Measurements from ENCODE around the gene HOXA3.

Gene HOXA3

DNA sequence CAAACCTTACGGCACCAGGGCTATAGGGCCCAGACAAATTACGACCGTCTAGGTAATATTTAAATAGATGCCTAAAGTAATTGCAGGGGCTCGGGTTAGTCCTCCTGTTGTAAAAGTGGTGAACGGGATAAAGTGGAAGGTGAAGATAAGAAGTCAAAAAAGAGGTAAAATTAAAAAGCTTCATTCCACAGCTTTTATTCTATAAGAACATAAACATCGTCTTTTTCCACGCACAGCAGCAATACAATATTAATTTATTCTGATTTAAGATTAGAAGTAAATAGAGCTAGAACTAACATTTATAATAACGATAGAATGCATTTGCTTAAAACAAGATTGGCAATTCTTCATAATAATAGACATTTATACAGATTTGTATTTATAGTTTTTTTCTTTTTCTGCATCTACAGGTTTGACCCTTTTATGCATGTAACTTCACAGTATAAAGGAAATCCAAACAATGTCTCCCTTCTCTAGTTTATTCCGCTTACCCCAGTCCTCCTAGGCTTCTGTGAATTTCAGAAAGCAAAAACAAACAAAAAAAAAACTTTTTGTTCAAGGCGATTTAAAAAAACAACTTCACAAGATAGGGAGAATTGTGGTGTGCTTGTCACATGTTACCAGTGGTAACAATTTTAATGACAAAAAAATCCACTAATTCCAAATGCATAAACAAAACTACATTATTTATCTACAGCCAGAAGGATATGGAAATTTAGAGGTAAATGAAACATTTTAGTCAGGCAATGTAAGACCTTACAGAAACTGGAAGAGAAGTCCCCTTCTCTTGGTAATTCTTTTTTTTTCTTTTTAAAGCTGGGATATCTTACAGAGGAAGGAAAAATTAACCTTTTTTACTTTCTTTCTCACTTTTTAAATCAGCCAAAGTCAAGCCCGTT, 18.3 kb upstream of the HOXA3 start:
- peak overlapping the region; percentile 54 for H3K4me3 ChIP-seq (ENCODE audit: severe bottlenecking)
- no peak for ATAC-seq (ENCODE audit: low read depth)

DNA sequence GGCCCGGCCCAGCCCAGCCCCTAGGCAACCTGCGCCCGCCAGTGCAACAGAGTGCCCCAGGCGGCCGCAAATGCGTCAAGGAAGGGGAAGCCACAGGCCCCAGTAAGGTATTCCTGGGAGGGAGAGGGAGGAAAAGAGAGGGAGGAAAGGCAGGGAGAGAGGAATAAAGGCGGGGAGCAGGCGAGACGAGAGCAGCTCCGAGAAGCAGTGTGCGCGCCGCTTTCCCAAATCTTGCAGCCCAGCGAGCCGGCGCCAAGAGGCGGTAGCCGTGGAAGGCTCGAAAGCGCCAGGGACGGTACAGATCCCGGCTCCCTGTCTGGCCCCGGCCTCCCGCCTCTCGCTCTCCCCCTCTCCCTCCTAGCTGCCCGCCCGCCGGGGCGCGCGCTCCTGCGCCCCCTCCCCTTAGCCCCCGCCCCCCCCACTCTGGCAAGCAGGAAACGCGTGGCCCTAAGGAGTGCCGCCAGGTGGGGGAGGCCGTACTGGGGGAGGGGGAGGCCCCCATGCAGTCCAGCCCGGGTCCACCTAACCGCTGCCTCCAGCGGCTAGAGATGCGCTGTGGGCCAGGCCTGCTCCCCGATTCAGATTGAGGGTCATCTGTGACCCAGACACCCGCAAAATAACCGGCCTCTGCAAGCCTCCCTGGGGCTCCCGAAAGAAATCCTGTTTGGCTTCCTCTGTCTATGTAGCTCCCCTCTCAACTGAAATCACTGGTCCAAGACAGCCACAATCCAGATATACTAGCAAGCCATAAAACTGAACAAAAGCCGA, 17.5 kb upstream of the HOXA3 start:
- no peaks in the 10 kb centered on the region for H3K27me3 ChIP-seq (ENCODE audit: insufficient read depth, poor library complexity, severe bottlenecking)
- DNase-seq (ENCODE audit: low spot score) = peak; percentile 73
- H3K27ac ChIP-seq (ENCODE audit: poor library complexity, severe bottlenecking) = peak overlapping the region; percentile 93
- peak overlapping the region; percentile 54 for H3K4me3 ChIP-seq (ENCODE audit: severe bottlenecking)
- peaks cover 6% of the 10 kb centered on the region; the same call in 1 of the 2 replicates for H3K36me3 ChIP-seq (ENCODE audit: low read depth)
- ATAC-seq (ENCODE audit: low read depth) = peak; percentile 3
- H3K9me3 ChIP-seq (ENCODE audit: severe bottlenecking) = no peaks in the 10 kb centered on the region
- peaks cover 7% of the 10 kb centered on the region for H3K4me1 ChIP-seq (ENCODE audit: insufficient read depth, poor library complexity, severe bottlenecking)
- TF ChIP-seq, protein P1, sequence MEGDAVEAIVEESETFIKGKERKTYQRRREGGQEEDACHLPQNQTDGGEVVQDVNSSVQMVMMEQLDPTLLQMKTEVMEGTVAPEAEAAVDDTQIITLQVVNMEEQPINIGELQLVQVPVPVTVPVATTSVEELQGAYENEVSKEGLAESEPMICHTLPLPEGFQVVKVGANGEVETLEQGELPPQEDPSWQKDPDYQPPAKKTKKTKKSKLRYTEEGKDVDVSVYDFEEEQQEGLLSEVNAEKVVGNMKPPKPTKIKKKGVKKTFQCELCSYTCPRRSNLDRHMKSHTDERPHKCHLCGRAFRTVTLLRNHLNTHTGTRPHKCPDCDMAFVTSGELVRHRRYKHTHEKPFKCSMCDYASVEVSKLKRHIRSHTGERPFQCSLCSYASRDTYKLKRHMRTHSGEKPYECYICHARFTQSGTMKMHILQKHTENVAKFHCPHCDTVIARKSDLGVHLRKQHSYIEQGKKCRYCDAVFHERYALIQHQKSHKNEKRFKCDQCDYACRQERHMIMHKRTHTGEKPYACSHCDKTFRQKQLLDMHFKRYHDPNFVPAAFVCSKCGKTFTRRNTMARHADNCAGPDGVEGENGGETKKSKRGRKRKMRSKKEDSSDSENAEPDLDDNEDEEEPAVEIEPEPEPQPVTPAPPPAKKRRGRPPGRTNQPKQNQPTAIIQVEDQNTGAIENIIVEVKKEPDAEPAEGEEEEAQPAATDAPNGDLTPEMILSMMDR (IDR thresholded peaks at IDR 0.05; ENCODE audit: poor library complexity, severe bottlenecking) = no peak

More for the DNA sequence above, 18.3 kb upstream of the HOXA3 start:
- peak overlapping the region; percentile 93 for H3K27ac ChIP-seq (ENCODE audit: poor library complexity, severe bottlenecking)
- H3K27me3 ChIP-seq (ENCODE audit: insufficient read depth, poor library complexity, severe bottlenecking) = no peaks in the 10 kb centered on the region
- H3K36me3 ChIP-seq (ENCODE audit: low read depth) = peaks cover 6% of the 10 kb centered on the region; the same call in 1 of the 2 replicates
- no peak for DNase-seq (ENCODE audit: low spot score)
- TF ChIP-seq, protein P1 (IDR thresholded peaks at IDR 0.05; ENCODE audit: poor library complexity, severe bottlenecking) = no peak
- no peaks in the 10 kb centered on the region for H3K9me3 ChIP-seq (ENCODE audit: severe bottlenecking)
- H3K4me1 ChIP-seq (ENCODE audit: insufficient read depth, poor library complexity, severe bottlenecking) = peaks cover 13% of the 10 kb centered on the region

DNA sequence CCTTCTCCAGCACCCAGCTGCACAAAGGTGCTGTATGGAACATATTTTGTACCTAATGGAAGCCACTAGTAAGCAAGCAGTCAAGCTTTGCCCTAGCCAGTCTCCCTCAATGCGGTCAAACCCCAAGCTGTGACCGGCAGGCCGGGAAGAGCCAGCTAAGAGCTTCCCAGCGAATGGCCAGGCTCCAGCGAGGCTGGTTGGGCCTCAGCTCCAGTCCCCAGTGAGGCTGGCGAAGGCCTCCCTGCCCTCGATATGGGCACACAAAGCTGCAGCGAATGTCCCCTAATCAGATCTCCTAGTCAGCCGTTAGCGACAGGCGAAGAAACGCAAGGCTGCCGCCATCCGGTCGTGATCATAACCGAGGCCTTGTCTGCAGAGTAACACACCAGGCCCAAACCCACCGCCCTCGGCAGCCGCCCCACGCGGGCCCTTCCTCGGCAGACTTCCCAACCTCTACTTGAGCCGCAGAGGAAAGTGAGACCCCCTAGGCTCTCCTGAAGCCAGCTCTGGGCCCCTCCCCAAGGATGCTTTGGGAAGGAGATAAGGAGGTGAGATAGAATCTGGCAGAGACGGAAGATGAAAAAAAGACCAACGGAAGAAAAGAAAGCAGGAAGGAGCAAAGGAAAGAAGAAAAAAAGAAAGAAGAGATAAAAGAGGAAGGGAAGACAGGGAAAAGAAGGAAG, 16.0 kb upstream of the HOXA3 start:
- Histone ChIP-seq H3K27ac (ENCODE audit: poor library complexity, severe bottlenecking) (peak overlapping the region; percentile 93), H3K36me3 (ENCODE audit: low read depth) (peaks cover 14% of the 10 kb centered on the region), H3K9me3 (ENCODE audit: severe bottlenecking) (no peaks in the 10 kb centered on the region), H3K4me1 (ENCODE audit: insufficient read depth, poor library complexity, severe bottlenecking) (peaks cover 5% of the 10 kb centered on the region), H3K27me3 (ENCODE audit: insufficient read depth, poor library complexity, severe bottlenecking) (no peaks in the 10 kb centered on the region), H3K4me3 (ENCODE audit: severe bottlenecking) (peak overlapping the region; percentile 54)
- TF ChIP-seq, protein P1 (IDR thresholded peaks at IDR 0.05; ENCODE audit: poor library complexity, severe bottlenecking) = peak; percentile 27
- DNase-seq (ENCODE audit: low spot score) (no peak), ATAC-seq (ENCODE audit: low read depth) (no peak)

DNA sequence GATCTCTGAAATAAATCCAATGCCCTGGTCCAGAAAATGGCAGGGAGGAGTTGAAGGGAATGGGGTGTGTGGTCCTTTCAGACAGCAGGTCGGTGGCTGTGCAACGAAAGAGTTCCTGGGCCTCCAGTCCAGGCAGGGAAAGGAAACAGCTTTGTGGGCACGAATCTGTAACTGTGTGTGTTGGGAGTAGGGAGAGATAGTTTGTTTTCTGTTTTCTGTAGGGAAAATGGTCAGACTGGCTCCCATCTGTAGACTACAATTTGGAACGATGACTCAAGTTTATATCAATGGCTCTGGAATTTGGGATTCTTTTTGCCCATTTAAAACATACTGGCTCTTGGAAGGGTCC, 15.5 kb upstream of the HOXA3 start:
- ATAC-seq (ENCODE audit: low read depth) (no peak), DNase-seq (ENCODE audit: low spot score) (no peak)
- Histone ChIP-seq H3K4me1 (ENCODE audit: insufficient read depth, poor library complexity, severe bottlenecking) (peaks cover 5% of the 10 kb centered on the region), H3K9me3 (ENCODE audit: severe bottlenecking) (no peaks in the 10 kb centered on the region), H3K27ac (ENCODE audit: poor library complexity, severe bottlenecking) (peak overlapping the region; percentile 93), H3K4me3 (ENCODE audit: severe bottlenecking) (peak overlapping the region; percentile 54), H3K27me3 (ENCODE audit: insufficient read depth, poor library complexity, severe bottlenecking) (no peaks in the 10 kb centered on the region), H3K36me3 (ENCODE audit: low read depth) (peaks cover 19% of the 10 kb centered on the region)
- TF ChIP-seq, protein P1 (IDR thresholded peaks at IDR 0.05; ENCODE audit: poor library complexity, severe bottlenecking) = no peak

Measured in RWPE2 (cell line).